IMR-90 (cell line): Measurements from ENCODE around the gene HOTAIR. TPM values are rescaled to one million over a fixed set of nuclear protein-coding genes. Genes with fewer than 3 reads are reported as not detected.

Source experiments
- ATAC-seq: fragments of 200-7000 bp; cut with Tn5 transposase; 2 replicates; pipeline ENCODE4 v1.9.1; 2020; ENCODE audit warnings: low read depth, mild to moderate bottlenecking, moderate library complexity
- BruUV-seq: library from RNA; stranded (reverse); fragments of 400-500 nt; replicated peaks from 2 replicates; lab custom pipeline; 2021; lab: Mats Ljungman, UMichigan
- CTCF ChIA-PET: fragments of 300-600 bp; formaldehyde crosslinking; extraction: SDS; loops from one replicate; lab custom pipeline; 2021; ENCODE audit warnings: antibody characterized with exemption; lab: Yijun Ruan, JAX
- POLR2A ChIA-PET: fragments of 300-600 bp; sonication (Branson Sonifier 250); formaldehyde crosslinking; loops from one replicate; lab custom pipeline; 2022; ENCODE audit warnings: antibody characterized with exemption; ENCODE audit not compliant: unreplicated experiment; lab: Charles Lee
- DNase-seq: peaks from one replicate; pipeline ENCODE4 v3.0.0; 2013
- H2AFZ ChIP-seq: replicated peaks from 2 replicates; pipeline ENCODE3; 2013; ENCODE audit warnings: low read length, mild to moderate bottlenecking; ENCODE audit not compliant: poor library complexity
- H2AK5ac ChIP-seq: 2 replicates; pipeline ENCODE4 v1.6.1; 2013; ENCODE audit warnings: low read depth, low read length, inconsistent platforms
- H2AK9ac ChIP-seq: replicated peaks from 2 replicates; pipeline ENCODE3; 2013; ENCODE audit warnings: mild to moderate bottlenecking, low read depth, low read length, moderate library complexity; ENCODE audit not compliant: poor library complexity
- H2BK120ac ChIP-seq: 2 replicates; pipeline ENCODE4 v1.6.1; 2013; ENCODE audit warnings: low read depth, low read length, inconsistent platforms
- H2BK15ac ChIP-seq: 3 replicates; pipeline ENCODE4 v1.6.1; 2013; ENCODE audit warnings: low read depth, low read length, inconsistent platforms
- H2BK20ac ChIP-seq: 2 replicates; pipeline ENCODE4 v1.6.1; 2013; ENCODE audit warnings: low read depth, mild to moderate bottlenecking, inconsistent platforms, low read length, moderate library complexity
- H2BK5ac ChIP-seq: 2 replicates; pipeline ENCODE4 v1.6.1; 2013; ENCODE audit warnings: mild to moderate bottlenecking, low read depth, low read length, inconsistent platforms; ENCODE audit not compliant: poor library complexity, severe bottlenecking
- H3K14ac ChIP-seq: replicated peaks from 2 replicates; pipeline ENCODE4 v1.6.1; 2013; ENCODE audit warnings: low read depth, low read length, inconsistent platforms
- H3K18ac ChIP-seq: 2 replicates; pipeline ENCODE4 v1.6.1; 2013; ENCODE audit warnings: low read depth, low read length, control low read depth
- H3K23ac ChIP-seq: 2 replicates; pipeline ENCODE4 v1.6.1; 2013; ENCODE audit warnings: low read depth, low read length, inconsistent platforms
- H3K27ac ChIP-seq: 2 replicates; pipeline ENCODE4 v1.5.1; 2013; ENCODE audit warnings: mild to moderate bottlenecking, control low read depth, low read length; ENCODE audit not compliant: insufficient read depth
- H3K27me3 ChIP-seq: 2 replicates; pipeline ENCODE4 v1.6.1; 2013; ENCODE audit warnings: low read length; ENCODE audit not compliant: control insufficient read depth, insufficient read depth
- H3K36me3 ChIP-seq: 2 replicates; pipeline ENCODE4 v1.6.1; 2013; ENCODE audit warnings: low read length, mixed read lengths; ENCODE audit not compliant: control insufficient read depth, insufficient read depth
- H3K4ac ChIP-seq: 2 replicates; pipeline ENCODE4 v1.6.1; 2013; ENCODE audit warnings: low read depth, low read length, inconsistent platforms
- H3K4me1 ChIP-seq: 2 replicates; pipeline ENCODE4 v1.6.1; 2013; ENCODE audit warnings: low read length, mixed read lengths; ENCODE audit not compliant: control insufficient read depth, insufficient read depth
- H3K4me2 ChIP-seq: 2 replicates; pipeline ENCODE4 v1.6.1; 2013; ENCODE audit warnings: low read depth, mild to moderate bottlenecking, control low read depth, low read length, moderate library complexity
- H3K4me3 ChIP-seq: 2 replicates; pipeline ENCODE4 v1.5.1; 2013; ENCODE audit warnings: low read depth, mild to moderate bottlenecking, control low read depth, low read length, moderate library complexity; ENCODE audit not compliant: insufficient read depth
- H3K56ac ChIP-seq: 2 replicates; pipeline ENCODE4 v1.6.1; 2013; ENCODE audit warnings: low read length, inconsistent platforms; ENCODE audit not compliant: insufficient read depth; ENCODE audit errors: extremely low read depth
- H3K79me1 ChIP-seq, 2 experiments: 2 replicates each; pipeline ENCODE4 v1.6.1; 2013; ENCODE audit warnings: low read length in 2 of 2, inconsistent platforms in 1 of 2, low read depth in 1 of 2
- H3K9ac ChIP-seq: 2 replicates; pipeline ENCODE4 v1.6.1; 2013; ENCODE audit warnings: low read depth, low read length, control low read depth
- H3K9me1 ChIP-seq: 2 replicates; pipeline ENCODE4 v1.6.1; 2013; ENCODE audit warnings: low read length, inconsistent platforms; ENCODE audit not compliant: insufficient read depth
- H3K9me3 ChIP-seq: 2 replicates; pipeline ENCODE4 v1.6.1; 2013; ENCODE audit warnings: low read length; ENCODE audit not compliant: control insufficient read depth, insufficient read depth
- H4K20me1 ChIP-seq: 2 replicates; pipeline ENCODE4 v1.6.1; 2013; ENCODE audit warnings: low read length, inconsistent platforms; ENCODE audit not compliant: insufficient read depth
- H4K5ac ChIP-seq: 2 replicates; pipeline ENCODE4 v1.6.1; 2013; ENCODE audit warnings: mild to moderate bottlenecking, low read depth, low read length, control low read depth
- H4K8ac ChIP-seq, 2 experiments: 2 replicates each; pipeline ENCODE4 v1.6.1; 2013; ENCODE audit warnings: low read depth in 2 of 2, low read length in 2 of 2, control low read depth in 1 of 2, inconsistent platforms in 1 of 2
- H4K91ac ChIP-seq: 2 replicates; pipeline ENCODE4 v1.6.1; 2013; ENCODE audit warnings: low read depth, low read length, inconsistent platforms; ENCODE audit not compliant: insufficient read depth
- CEBPB ChIP-seq: IDR thresholded peaks from 2 replicates; pipeline ENCODE4 v1.6.1; 2012; ENCODE audit warnings: low read depth, low read length, improper control_type of control experiment
- MAZ ChIP-seq: IDR thresholded peaks from 2 replicates; pipeline ENCODE4 v1.6.1; 2012; ENCODE audit warnings: low read depth, mild to moderate bottlenecking, low read length, improper control_type of control experiment, moderate library complexity, borderline replicate concordance
- MXI1 ChIP-seq: IDR thresholded peaks from 2 replicates; pipeline ENCODE4 v1.6.1; 2012; ENCODE audit warnings: low read depth, mild to moderate bottlenecking, low read length, moderate library complexity, borderline replicate concordance
- NFE2L2 ChIP-seq: fragments of 150-350 bp; IDR thresholded peaks from 2 replicates; pipeline ENCODE4 v1.6.1; 2016; ENCODE audit warnings: low read depth, mild to moderate bottlenecking, low read length
- RAD21 ChIP-seq: IDR thresholded peaks from 2 replicates; pipeline ENCODE4 v1.6.1; 2012; ENCODE audit warnings: low read length, improper control_type of control experiment
- RFX5 ChIP-seq: IDR thresholded peaks from 2 replicates; pipeline ENCODE4 v1.8.0; 2012; ENCODE audit warnings: low read depth, mild to moderate bottlenecking, low read length, moderate library complexity
- SMC3 ChIP-seq: fragments of 150-350 bp; IDR thresholded peaks from 2 replicates; pipeline ENCODE4 v1.6.1; 2016; ENCODE audit warnings: low read depth, mild to moderate bottlenecking, antibody characterized with exemption, low read length, moderate library complexity
- WGBS, 2 experiments: methylation state at CpG; one replicate each; pipeline versions ENCODE4 v1.1.5 to v1.1.7; 2013; ENCODE audit warnings: missing lambda C conversion rate in 2 of 2; ENCODE audit not compliant: insufficient read length in 1 of 2; ENCODE audit errors: extremely low coverage in 2 of 2; 5-methylcytosine and 5-hydroxymethylcytosine counted together
- dilution Hi-C: fragments of 300-500 bp; cut with HindIII; formaldehyde crosslinking; loops from one replicate; pipeline ENCODE4 v1.14.3; 2018; ENCODE audit warnings: low sequenced_read_pairs; ENCODE audit not compliant: unreplicated experiment
- in situ Hi-C: fragments of 300-500 bp; cut with MboI; formaldehyde crosslinking; loops from 3 replicates; pipeline ENCODE4 v1.14.3; 2019; ENCODE audit warnings: low sequenced_read_pairs, inconsistent platforms, mixed read lengths
- intact Hi-C: fragments of 100-400 bp; cut with micrococcal nuclease; formaldehyde crosslinking; loops from 2 replicates; pipeline ENCODE4 v1.10.0; 2022
- polyA plus RNA-seq, 3 experiments: library from polyadenylated mRNA; depleted of rRNA; stranded (reverse); fragments of >200 nt; gene quantifications; 2 replicates each; pipeline ENCODE4 v1.2.3, GENCODE V29; 2012; ENCODE audit warnings: low replicate concordance in 1 of 3
- total RNA-seq: library from RNA; depleted of rRNA; stranded (reverse); fragments of >200 nt; gene quantifications from 2 replicates; pipeline ENCODE4 v1.2.3, GENCODE V29; 2012
- TF ChIP-seq, protein P1 (sequence below): fragments of 150-350 bp; IDR thresholded peaks from 2 replicates; pipeline ENCODE4 v1.6.1; 2017; ENCODE audit warnings: mild to moderate bottlenecking, antibody characterized with exemption, low read length, low read depth

HOTAIR gene
- total and polyA plus RNA-seq, 2 of the 4 experiments (the other 2 are of a cell fraction): not detected

DNA sequence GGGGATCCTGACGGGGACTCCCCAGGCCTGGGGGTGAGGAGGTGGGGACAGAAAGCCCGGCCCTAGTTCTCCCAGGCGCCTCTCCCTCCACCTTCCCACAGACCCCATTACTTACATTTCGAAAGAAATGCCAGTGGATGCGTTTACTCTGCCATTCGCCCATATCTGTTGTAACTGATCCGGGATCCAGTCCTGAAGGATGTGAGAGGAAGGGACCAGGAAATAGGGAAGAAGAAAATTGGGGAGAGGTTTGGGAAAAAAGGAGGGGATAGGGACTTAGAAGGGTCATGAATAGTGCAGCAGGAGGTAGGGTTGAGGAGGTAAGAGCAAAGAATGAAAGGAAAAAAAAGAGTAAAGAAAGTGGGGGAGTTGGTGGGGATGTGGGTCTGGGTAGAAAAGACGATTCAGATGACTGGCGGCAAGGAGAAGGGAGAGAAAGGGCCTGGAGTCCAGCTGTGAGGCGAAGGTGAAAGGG, 18.9 kb downstream of the HOTAIR start:
- no peak overlapping the region for H4K5ac ChIP-seq
- no peaks in the 10 kb centered on the region for H3K9me1 ChIP-seq
- H2BK15ac ChIP-seq: no peak overlapping the region
- in situ Hi-C loops: no loop called here
- no peak overlapping the region for H2BK5ac ChIP-seq
- WGBS, 2 experiments: 3 to 100% methylated on average over 1 to 3 of the region's 10 CpGs
- no peak overlapping the region for H2BK20ac ChIP-seq
- H3K79me1 ChIP-seq: no peaks in the 10 kb centered on the region
- H3K9me3 ChIP-seq: peaks cover 4% of the 10 kb centered on the region
- H3K9ac ChIP-seq: no peak overlapping the region
- ChIA-PET CTCF (no interaction called here), POLR2A (no interaction called here)
- H2AK9ac ChIP-seq: no peak overlapping the region
- no peak overlapping the region for H2AFZ ChIP-seq
- no peak overlapping the region for H3K4me3 ChIP-seq
- H4K8ac ChIP-seq: no peak overlapping the region
- no peaks in the 10 kb centered on the region for H4K20me1 ChIP-seq
- H3K4me2 ChIP-seq: no peak overlapping the region
- no peak overlapping the region for H2BK120ac ChIP-seq
- peaks cover 96% of the 10 kb centered on the region for H3K27me3 ChIP-seq
- no peaks in the 10 kb centered on the region for H3K4me1 ChIP-seq
- TF ChIP-seq, protein P1, sequence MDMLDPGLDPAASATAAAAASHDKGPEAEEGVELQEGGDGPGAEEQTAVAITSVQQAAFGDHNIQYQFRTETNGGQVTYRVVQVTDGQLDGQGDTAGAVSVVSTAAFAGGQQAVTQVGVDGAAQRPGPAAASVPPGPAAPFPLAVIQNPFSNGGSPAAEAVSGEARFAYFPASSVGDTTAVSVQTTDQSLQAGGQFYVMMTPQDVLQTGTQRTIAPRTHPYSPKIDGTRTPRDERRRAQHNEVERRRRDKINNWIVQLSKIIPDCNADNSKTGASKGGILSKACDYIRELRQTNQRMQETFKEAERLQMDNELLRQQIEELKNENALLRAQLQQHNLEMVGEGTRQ: no peak
- TF ChIP-seq RAD21 (no peak), NFE2L2 (no peak), SMC3 (no peak), MAZ (no peak), MXI1 (no peak), CEBPB (no peak), RFX5 (no peak)
- no peak overlapping the region for H2AK5ac ChIP-seq
- dilution Hi-C loops: no loop called here
- DNase-seq: no peak
- H3K56ac ChIP-seq: no peak overlapping the region
- no peak overlapping the region for H3K14ac ChIP-seq
- intact Hi-C loops: no loop called here
- no peak overlapping the region for H3K23ac ChIP-seq
- no peak overlapping the region for H4K91ac ChIP-seq
- no peak overlapping the region for H3K18ac ChIP-seq
- H3K4ac ChIP-seq: no peak overlapping the region
- H3K36me3 ChIP-seq: no peaks in the 10 kb centered on the region
- H3K27ac ChIP-seq: no peak overlapping the region
- ATAC-seq: no peak
- no TSS peak for BruUV-seq
